Activated T-cell treated with anti-CD3 and anti-CD28 coated beads, Interleukin-2, amount 50 U/mL, for 72 hours (primary cell): ENCODE data around the gene TNS3. TPM values are rescaled to one million over a fixed set of nuclear protein-coding genes. Genes with fewer than 3 reads are reported as not detected.

Source experiments
- ATAC-seq, 2 donors: fragments of 150-1000 bp; cut with Tn5 transposase; replicated peaks in 1 of 2; 2 replicates each; pipeline ENCODE4 v1.10.0; 2021; ENCODE audit warnings: moderate library complexity in 2 of 2, mild to moderate bottlenecking in 1 of 2
- DNase-seq, 2 donors: peaks; one replicate each; pipeline ENCODE4 v3.0.0; 2021 to 2022; ENCODE audit warnings: mixed read lengths in 1 of 2
- H3K27ac Mint-ChIP-seq: one replicate; pipeline ENCODE4 v1.8.0; 2022; ENCODE audit warnings: mild to moderate bottlenecking, moderate library complexity, mixed read lengths
- H3K27me3 Mint-ChIP-seq: one replicate; pipeline ENCODE4 v1.8.0; 2022; ENCODE audit warnings: low read depth, mixed read lengths
- H3K36me3 Mint-ChIP-seq, 2 donors: one replicate each; pipeline ENCODE4 v1.8.0; 2022; ENCODE audit warnings: mixed read lengths in 2 of 2, mild to moderate bottlenecking in 1 of 2; ENCODE audit not compliant: insufficient read depth in 2 of 2
- H3K4me1 Mint-ChIP-seq: one replicate; pipeline ENCODE4 v1.8.0; 2022; ENCODE audit warnings: low read depth, mixed read lengths
- H3K4me3 Mint-ChIP-seq, 2 donors: one replicate each; pipeline ENCODE4 v1.8.0; 2022; ENCODE audit warnings: mild to moderate bottlenecking in 2 of 2, mixed read lengths in 2 of 2, moderate library complexity in 2 of 2
- H3K9me3 Mint-ChIP-seq, 2 donors: one replicate each; pipeline ENCODE4 v1.8.0; 2022; ENCODE audit warnings: mixed read lengths in 2 of 2
- total RNA-seq, 2 donors: library from RNA; stranded (reverse); gene quantifications; one replicate each; pipeline ENCODE4 v1.2.3, GENCODE V29; 2022

TNS3 gene
- total RNA-seq, 2 donors from 2014 or later, result 0.29 to 1.2 TPM

GRCh38 chr7:47521011-47521795, 60.7 kb downstream of the TNS3 start:
- Mint-ChIP-seq H3K9me3 (no peaks in the 10 kb centered on the region), H3K36me3 (no peaks in the 10 kb centered on the region), H3K4me1 (no peaks in the 10 kb centered on the region), H3K27ac (no peak overlapping the region), H3K27me3 (no peaks in the 10 kb centered on the region), H3K4me3 (no peak overlapping the region)
- no peak for DNase-seq
- ATAC-seq, result no peak

GRCh38 chr7:47520406-47520805, 61.5 kb downstream of the TNS3 start:
- no peaks in the 10 kb centered on the region for H3K27me3 Mint-ChIP-seq
- H3K36me3 Mint-ChIP-seq, result no peaks in the 10 kb centered on the region
- no peak overlapping the region for H3K27ac Mint-ChIP-seq
- ATAC-seq (no peak), DNase-seq (no peak)
- H3K9me3 Mint-ChIP-seq, result no peaks in the 10 kb centered on the region
- H3K4me1 Mint-ChIP-seq, result no peaks in the 10 kb centered on the region
- no peak overlapping the region for H3K4me3 Mint-ChIP-seq

- Mint-ChIP-seq H3K36me3 (no peaks in the 10 kb centered on the region), H3K4me3 (no peak overlapping the region), H3K27me3 (no peaks in the 10 kb centered on the region), H3K27ac (no peak overlapping the region), H3K4me1 (no peaks in the 10 kb centered on the region), H3K9me3 (no peaks in the 10 kb centered on the region)
- DNase-seq (no peak), ATAC-seq (no peak)
Measured at GRCh38 chr7:47518827-47519226, 63.1 kb downstream of the TNS3 start.

GRCh38 chr7:47517821-47518480, 64.0 kb downstream of the TNS3 start:
- H3K4me1 Mint-ChIP-seq, result no peaks in the 10 kb centered on the region
- ATAC-seq (no peak), DNase-seq (no peak)
- H3K4me3 Mint-ChIP-seq, result no peak overlapping the region
- no peaks in the 10 kb centered on the region for H3K36me3 Mint-ChIP-seq
- no peak overlapping the region for H3K27ac Mint-ChIP-seq
- no peaks in the 10 kb centered on the region for H3K9me3 Mint-ChIP-seq
- no peaks in the 10 kb centered on the region for H3K27me3 Mint-ChIP-seq

- Mint-ChIP-seq H3K9me3 (no peaks in the 10 kb centered on the region), H3K4me3 (no peak overlapping the region), H3K36me3 (no peaks in the 10 kb centered on the region), H3K4me1 (no peaks in the 10 kb centered on the region), H3K27me3 (no peaks in the 10 kb centered on the region), H3K27ac (no peak overlapping the region)
- no peak for DNase-seq
- no peak for ATAC-seq
Measured at GRCh38 chr7:47516985-47517600, 64.8 kb downstream of the TNS3 start.

GRCh38 chr7:47516386-47516785, 65.5 kb downstream of the TNS3 start:
- Mint-ChIP-seq H3K9me3 (no peaks in the 10 kb centered on the region), H3K36me3 (no peaks in the 10 kb centered on the region)

GRCh38 chr7:47515305-47515834, 66.5 kb downstream of the TNS3 start:
- no peak for DNase-seq
- no peaks in the 10 kb centered on the region for H3K27me3 Mint-ChIP-seq
- H3K4me1 Mint-ChIP-seq, result no peaks in the 10 kb centered on the region
- no peak overlapping the region for H3K27ac Mint-ChIP-seq
- no peaks in the 10 kb centered on the region for H3K9me3 Mint-ChIP-seq
- H3K4me3 Mint-ChIP-seq, result no peak overlapping the region
- no peaks in the 10 kb centered on the region for H3K36me3 Mint-ChIP-seq
- ATAC-seq, result no peak

More at GRCh38 chr7:47516386-47516785, 65.5 kb downstream of the TNS3 start:
- Mint-ChIP-seq H3K4me3 (no peak overlapping the region), H3K4me1 (no peaks in the 10 kb centered on the region), H3K27ac (no peak overlapping the region), H3K27me3 (no peaks in the 10 kb centered on the region)
- ATAC-seq (no peak), DNase-seq (no peak)

- no peaks in the 10 kb centered on the region for H3K4me1 Mint-ChIP-seq
- no peaks in the 10 kb centered on the region for H3K36me3 Mint-ChIP-seq
- H3K27ac Mint-ChIP-seq, result no peak overlapping the region
- ATAC-seq (no peak), DNase-seq (no peak)
- no peaks in the 10 kb centered on the region for H3K9me3 Mint-ChIP-seq
- H3K27me3 Mint-ChIP-seq, result no peaks in the 10 kb centered on the region
- H3K4me3 Mint-ChIP-seq, result no peak overlapping the region
Measured at GRCh38 chr7:47514818-47515217, 67.1 kb downstream of the TNS3 start.

GRCh38 chr7:47514367-47514766, 67.5 kb downstream of the TNS3 start:
- ATAC-seq, result no peak
- Mint-ChIP-seq H3K27ac (no peak overlapping the region), H3K36me3 (no peaks in the 10 kb centered on the region), H3K4me1 (no peaks in the 10 kb centered on the region), H3K9me3 (no peaks in the 10 kb centered on the region), H3K27me3 (no peaks in the 10 kb centered on the region), H3K4me3 (no peak overlapping the region)
- no peak for DNase-seq

- H3K9me3 Mint-ChIP-seq, result no peaks in the 10 kb centered on the region
- no peaks in the 10 kb centered on the region for H3K36me3 Mint-ChIP-seq
- H3K27me3 Mint-ChIP-seq, result no peaks in the 10 kb centered on the region
- H3K27ac Mint-ChIP-seq, result no peak overlapping the region
- no peak overlapping the region for H3K4me3 Mint-ChIP-seq
- no peak for DNase-seq
- no peaks in the 10 kb centered on the region for H3K4me1 Mint-ChIP-seq
- no peak for ATAC-seq
Measured at GRCh38 chr7:47513741-47514241, 68.1 kb downstream of the TNS3 start.

GRCh38 chr7:47512481-47513176, 69.3 kb downstream of the TNS3 start:
- no peaks in the 10 kb centered on the region for H3K36me3 Mint-ChIP-seq
- H3K27ac Mint-ChIP-seq, result no peak overlapping the region
- no peaks in the 10 kb centered on the region for H3K27me3 Mint-ChIP-seq
- no peaks in the 10 kb centered on the region for H3K9me3 Mint-ChIP-seq
- DNase-seq (no peak), ATAC-seq (no peak)
- H3K4me3 Mint-ChIP-seq, result no peak overlapping the region
- H3K4me1 Mint-ChIP-seq, result no peaks in the 10 kb centered on the region

- DNase-seq (no peak), ATAC-seq (no peak)
- Mint-ChIP-seq H3K4me3 (no peak overlapping the region), H3K9me3 (no peaks in the 10 kb centered on the region), H3K4me1 (no peaks in the 10 kb centered on the region), H3K27ac (no peak overlapping the region), H3K36me3 (no peaks in the 10 kb centered on the region), H3K27me3 (no peaks in the 10 kb centered on the region)
Measured at GRCh38 chr7:47511699-47512370, 70.1 kb downstream of the TNS3 start.
